SHP77 (cell line): ENCODE results near the gene FUT3.
A peak's percentile ranks its signal among the peaks of the same experiment; 100 is the strongest.
"Not testable (repeated sequence)": the region's sequence is repeated elsewhere in the genome, so short reads cannot be mapped to it uniquely, and the experiment has no call there.

ENCODE experiments used
- DNase-seq, 2 experiments: peaks; one replicate each; lab custom pipeline; 2025; lab: John Stamatoyannopoulos, UW

FUT3 gene

DNA sequence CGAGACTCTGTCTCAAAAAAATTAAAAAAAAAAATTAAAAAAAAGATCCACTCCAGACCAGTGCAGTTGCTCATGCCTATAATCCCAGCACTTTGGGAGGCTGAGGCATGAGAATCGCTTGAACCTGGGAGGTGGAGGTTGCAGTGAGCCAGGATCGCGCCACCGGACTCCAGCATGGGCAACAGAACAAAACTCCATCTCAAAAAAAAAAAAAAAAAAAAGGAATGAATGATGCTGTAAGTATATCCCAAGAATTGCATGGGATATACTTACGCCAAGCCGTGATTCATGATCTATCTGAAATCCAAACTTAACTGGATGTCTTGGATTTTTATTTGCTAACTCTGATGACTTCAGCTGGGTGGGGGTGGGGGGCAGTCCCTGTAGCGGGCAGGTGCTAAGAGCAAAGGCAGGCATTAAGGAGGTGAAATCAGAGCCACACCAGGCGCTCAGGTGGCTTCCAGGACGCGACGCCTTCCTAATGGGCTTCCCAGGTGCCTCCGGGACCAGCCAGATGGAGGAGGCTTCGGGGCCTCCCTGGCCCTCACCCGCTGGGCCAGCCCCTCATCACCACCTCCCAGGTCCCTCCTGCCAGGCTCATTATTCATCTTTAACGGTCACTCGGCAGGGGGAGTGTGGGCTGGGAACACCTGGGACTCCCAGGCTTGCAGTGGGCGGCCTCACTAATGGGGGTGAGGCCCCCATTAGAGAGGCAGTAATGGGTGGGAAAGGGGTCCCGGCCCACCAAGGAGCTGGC, 30.5 kb upstream of the FUT3 start:
- DNase-seq, result peak; percentile 50 to 67

DNA sequence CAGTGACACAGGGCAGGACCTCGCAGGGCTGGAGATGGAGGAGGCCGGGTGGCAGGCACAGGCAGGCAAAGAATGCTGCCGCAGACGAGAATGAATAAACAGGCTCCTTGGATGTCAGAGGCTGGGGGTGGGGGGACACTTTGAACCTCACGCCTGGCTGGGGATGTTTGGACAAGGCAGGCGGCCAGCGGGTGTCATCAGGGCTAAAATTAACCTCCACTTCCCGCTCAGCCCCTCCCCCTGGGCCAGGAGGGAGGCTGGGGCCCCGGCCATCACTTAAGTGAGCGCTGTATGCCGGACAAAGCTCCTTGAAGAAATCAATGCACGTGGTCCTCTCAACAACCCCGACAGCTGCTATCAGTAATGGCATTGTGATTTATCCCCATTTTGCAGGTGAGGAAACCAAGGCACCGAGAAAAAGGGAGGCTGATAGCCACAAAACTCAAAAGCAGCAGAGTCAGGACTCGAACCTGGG, 29.4 kb upstream of the FUT3 start:
- peak; percentile 64 to 83 for DNase-seq

DNA sequence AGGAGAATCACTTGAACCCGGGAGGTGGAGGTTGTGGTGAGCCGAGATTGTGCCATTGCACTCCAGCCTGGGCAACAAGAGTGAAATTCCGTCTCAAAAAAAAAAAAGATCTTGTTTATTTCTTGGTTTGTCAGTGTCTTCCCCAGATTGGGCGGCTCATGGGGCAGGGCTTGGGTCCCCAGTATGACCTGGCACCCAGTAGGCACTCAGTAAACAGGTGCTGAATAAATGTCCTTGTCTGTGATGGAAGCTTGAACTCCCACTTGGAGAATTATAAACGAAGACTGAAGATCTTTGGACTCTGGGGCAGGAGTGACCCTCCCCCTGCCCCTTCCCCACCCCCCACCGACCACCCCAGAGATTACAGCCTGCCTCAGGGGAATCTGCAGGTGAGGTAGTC, 28.9 kb upstream of the FUT3 start:
- DNase-seq, result no peak

DNA sequence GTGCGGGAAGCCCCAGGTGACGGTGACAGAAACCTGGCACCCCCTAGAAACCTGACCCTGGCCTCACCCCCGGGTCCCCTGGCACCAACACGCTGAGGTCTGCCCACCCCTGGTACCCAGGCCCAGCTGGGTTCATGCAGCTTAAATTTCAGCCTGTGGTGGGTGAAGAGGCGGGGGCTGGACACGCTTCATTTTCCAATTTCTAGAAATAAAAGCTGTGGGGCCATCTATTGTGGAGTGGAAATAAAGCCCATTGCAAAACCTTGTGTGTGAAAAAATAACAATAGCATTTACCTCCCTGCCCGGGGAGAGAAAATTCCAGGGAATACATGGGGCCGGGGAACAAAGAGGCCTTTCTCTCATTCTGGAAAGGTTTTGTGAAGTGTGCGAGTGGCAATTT, 26.6 kb upstream of the FUT3 start:
- no peak for DNase-seq

DNA sequence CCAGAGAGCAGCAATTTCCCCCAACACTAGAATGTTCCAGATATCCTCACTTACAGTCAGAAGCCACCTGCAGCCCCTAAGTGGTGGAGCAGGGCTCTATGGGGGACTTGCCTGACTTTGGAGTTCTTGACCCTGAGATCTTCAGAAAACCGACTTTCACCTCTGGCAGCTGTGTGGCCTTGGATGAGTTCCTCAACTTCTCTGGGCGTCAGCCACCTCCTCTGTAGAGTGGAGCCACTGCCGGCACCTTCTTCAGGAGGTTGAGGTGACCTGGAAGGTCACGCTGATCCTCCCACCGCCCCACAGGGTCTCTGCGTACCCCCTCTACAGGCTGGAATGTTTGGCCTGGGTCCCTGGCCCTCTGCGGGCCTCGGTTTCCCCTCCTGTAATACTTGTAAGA, 26.2 kb upstream of the FUT3 start:
- no peak for DNase-seq

DNA sequence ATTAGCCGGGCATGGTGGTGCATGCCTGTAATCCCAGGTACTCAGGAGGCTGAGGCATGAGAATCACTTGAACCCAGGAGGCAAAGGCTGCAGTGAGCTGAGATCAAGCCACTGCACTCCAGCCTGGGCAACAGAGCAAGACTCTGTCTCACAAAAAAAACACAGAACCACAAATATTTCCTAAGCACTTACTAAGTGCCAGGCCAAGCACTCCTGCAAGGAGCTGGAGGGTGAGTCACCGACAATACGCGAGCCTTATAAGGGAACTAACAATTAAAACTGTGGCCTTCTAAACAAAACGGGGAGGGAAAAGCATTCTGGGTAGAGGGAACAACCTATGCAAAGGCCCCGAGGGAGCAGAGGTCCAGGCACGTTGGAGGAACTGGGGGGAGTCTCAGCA, 23.2 kb upstream of the FUT3 start:
- DNase-seq, result not testable (repeated sequence)

DNA sequence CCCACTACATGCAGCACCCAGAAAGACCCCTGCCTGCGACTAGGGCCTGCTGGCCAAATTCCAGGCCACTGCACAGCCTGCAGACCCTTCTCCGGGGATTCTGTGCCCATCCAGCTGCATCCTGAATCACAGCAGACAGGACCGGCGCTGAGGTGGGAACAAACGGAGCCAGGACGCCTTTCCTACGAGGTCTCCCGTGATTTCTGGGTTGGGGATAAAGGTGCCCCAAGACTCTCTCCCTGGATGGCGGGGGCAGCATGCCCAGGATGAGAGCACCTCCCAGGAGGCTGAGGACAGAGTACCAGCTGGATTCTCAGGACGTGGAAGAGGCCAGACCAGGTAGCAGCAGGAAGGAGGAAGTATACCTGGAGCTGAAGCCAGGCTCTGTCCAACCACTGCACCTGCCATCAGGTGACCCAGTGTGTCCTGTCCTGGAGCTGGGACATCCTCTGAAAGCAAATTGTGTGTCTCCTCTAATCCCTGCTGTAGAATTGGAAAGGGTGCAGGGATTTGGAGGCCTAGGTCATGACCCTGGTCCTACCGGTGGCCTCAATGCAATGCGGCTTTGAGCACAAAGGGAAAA, 22.5 kb upstream of the FUT3 start:
- DNase-seq, result no peak

DNA sequence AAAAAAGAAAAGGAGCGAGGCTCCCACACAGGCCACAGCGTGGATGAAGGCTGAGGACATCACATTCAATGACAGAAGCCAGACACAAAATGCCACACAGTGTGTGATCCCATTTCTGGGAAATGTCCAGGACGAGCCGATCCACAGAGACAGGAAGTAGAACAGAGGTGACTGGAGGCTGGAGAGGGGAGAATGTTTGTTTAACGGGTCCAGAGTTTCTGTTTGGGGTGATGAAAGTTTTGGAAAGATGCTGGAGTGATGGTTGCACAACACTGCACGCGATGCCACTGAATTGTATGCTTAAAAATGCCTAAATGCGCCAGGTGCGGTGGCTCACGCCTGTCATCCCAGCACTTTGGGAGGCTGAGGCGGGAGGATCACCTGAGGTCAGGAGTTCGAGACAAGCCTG, 19.7 kb upstream of the FUT3 start:
- DNase-seq, result no peak

DNA sequence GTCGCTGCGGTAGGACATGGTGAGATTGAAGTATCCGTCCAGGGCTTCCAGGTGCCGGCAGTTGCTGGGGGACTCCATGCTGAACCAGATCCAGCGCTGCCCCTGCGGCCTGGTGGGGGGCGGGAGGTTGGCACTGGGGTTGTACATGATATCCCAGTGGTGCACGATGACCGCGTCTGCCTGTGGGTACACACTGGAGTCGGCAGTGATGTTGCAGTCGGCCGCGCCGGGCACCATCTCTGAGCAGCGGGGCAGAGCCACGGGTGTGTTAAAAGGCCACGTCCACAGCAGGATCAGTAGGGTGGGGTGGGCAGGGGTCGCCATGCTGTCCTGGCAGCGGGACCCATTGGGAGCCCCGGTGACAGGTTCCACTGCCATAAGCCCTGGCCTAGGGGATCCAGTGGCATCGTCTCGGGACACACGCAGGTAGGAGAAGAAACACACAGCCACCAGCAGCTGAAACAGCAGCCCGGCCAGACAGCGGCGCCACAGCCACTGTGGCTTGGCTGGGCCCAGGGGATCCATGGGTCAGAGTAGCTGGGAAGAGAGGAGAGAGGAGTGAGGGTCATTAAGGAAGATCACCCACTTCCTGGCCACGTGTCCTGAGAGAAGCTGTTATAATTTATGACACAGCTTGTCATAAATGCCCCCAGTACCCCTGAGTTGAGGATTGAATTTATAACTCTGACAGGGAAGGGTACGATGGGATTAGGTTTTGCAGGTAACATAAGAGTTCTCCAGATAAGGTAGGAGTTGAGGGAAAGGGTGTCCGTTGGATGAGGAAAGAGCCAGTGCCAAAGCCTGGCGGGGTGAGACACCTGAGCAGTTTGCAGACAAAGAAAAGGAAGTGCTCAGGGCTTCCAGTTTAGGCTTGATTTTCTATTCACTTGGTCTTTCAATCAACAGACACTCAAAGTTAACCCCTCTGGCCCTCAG, 16.2 kb upstream of the FUT3 start:
- no peak for DNase-seq

DNA sequence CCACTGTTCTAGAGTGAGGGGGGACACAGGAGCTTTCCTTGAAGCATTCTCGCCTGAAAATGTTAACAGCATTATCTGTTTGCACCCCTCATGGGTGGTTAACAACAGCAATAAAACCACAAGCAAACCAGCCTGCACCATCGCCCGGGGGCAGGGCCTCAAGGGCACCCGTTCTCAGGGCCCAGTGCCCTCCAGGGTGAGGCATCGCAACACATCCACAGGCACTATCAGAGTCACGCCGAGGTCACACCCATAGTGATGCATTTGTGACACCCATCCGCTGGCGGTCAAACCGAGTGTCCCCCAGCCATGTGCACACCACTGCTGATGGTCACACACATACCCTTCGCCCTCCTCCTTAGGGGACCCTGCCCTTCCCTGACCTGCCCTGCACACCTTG, 14.5 kb upstream of the FUT3 start:
- no peak for DNase-seq

DNA sequence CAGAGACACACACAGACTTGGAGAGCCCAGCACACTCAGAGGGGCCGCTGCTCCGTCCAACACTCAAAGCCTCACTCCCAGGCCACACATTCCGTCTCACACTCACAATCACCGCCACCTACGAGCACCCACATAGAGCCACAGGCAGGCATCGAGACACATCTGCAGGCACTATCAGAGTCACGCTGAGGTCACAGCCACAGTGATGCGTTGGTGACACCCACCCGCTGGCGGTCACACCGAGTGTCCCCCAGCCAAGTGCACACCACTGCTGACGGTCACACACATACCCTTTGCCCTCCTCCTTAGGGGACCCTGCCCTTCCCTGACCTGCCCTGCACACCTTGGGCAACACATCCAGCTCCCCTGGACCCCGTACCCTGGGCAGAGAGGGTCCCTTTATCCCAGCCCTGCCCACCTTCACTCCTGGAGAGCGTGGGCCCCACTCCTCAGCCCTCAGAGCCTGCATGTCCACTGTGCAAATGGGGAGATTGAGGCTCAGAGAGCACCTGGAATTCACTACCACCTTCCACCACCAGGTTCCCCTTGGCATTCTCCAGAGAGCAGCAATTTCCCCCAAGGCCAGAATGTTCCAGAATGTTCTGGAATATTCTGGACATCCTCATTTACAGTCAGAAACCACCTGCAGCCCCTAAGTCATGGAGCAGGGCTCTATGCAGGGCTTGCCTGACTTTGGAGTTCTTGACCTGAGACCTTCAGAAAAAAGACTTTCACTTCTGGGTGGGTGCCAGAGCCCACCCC, 13.7 kb upstream of the FUT3 start:
- DNase-seq, result no peak

DNA sequence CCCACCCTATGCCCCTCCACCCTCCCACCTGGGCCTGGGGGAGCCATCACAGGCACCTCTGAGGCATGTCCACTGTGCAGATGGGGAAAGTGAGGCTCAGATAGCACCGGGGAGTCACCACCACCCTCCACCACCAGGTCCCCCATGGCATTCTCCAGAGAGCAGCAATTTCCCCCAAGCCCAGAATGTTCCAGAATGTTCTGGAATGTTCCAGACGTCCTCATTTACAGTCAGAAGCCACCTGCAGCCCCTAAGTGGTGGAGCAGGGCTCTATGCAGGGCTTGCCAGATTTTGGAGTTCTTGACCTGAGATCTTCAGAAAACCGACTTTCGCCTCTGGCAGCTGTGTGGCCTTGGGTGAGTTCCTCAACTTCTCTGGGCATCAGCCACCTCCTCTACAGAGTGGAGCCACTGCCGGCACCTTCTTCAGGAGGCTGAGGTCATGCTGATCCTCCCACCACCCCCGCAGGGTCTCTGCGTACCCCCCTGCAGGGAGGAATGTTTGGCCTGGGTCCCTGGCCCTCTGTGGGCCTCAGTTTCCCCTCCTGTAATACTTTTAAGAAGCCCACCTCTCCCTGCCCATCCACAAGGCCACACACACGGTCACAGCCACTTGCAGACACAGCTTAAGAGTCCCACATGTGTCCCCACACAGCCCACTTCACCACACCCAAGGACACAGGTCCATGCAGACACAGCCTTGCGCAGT, 12.9 kb upstream of the FUT3 start:
- DNase-seq, result no peak

DNA sequence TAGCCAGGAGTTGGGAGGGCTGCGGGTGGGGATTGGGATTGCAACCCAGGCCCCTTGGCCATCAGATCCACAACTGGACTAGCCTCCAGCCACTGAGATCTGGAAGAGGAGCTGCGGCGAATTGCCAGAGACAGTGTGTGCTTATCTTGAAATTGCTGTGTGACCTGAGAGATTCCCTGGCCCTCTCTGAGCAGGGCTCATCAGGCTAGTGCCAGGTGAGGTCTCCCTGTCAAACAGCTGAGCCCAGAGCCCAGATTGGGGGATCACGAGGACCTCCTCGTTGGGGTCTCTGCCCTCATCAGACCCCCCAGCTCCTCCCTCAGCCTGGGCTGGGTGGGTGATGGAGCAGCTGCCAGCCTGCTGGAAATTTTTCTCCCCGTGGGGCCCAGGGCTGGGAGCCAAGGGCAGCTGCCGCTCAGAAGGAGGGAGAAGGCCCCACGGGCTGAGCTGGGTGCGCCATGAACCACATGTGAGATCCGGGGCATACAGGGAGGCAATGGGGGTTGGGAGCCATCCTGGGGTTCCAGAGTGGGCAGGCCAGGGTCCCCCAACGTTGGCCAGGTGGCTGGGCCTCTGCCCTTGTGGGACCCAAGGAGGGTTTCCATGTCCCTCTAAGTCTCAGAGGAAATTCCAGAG, 11.9 kb upstream of the FUT3 start:
- no peak for DNase-seq

DNA sequence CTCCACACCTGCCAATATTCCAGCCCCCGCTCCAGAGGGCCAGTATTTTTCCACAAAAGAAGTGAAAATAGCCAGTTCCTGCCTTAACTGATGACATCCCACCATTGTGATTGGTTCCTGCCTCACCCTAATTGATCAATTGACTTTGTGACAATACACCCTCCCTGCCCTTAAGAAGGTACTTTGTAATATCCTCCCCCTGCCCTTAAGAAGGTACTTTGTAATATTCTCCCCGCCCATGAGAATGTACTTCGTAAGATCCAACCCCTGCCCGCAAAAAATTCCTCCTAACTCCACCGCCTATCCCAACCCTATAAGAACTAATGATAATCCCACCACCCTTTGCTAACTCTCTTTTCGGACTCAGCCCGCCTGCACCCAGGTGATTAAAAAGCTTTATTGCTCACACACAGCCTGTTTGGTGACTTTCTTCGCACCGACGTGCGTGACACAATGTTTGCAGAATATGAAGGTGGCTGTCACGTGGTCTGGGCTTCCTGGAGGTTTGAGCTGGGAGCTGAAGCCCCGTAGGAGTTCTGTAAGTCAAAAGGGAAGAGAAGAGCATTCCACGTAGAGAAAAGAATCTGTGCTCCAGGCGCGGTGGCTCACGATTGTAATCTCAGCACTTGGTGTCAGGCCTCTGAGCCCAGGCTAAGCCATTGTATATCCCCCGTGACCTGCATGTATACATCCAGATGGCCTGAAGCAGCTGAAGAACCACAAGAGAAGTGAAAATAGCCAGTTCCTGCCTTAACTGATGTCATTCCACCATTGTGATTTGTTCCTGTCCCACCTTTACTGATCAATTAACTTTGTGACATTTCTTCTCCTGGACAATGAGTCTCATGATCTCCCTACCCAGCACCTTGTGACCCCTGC, 6.2 kb upstream of the FUT3 start:
- no peak for DNase-seq

DNA sequence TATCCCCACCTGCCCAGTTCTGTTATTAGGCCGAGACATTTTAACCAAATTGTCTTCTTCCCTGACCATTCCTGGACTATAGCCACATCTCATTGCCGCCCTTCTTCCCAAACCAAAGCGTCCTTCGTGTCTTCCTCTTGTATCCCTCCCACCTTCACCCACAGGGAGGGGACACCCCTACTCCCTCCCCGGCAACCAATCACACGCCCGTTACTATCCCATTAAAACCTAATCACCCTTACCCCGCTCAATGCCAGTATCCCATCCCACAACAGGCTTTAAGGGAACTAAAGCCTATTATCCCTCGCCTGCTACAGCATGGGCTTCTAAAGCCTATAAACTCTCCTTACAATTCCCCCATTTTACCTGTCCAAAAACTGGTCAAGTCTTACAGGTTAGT, 3.9 kb upstream of the FUT3 start:
- not testable (repeated sequence) for DNase-seq

DNA sequence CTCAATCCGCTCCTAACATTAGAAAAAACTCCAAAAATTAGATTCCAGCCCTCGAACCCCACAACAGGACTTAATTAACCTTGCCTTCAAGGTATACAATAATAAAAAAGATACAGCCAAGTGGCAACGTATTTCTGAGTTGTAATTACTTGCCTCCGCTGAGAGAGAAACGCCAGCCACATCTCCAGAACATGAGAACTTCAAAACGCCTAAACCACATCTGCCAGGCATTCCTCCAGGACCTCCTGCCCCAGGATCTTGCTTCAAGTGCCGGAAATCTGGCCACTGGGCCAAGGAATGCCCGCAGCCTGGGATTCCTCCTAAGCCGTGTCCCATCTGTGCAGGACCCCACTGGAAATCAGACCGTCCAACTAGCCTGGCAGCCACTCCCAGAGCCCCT, 2.9 kb upstream of the FUT3 start:
- not testable (repeated sequence) for DNase-seq

DNA sequence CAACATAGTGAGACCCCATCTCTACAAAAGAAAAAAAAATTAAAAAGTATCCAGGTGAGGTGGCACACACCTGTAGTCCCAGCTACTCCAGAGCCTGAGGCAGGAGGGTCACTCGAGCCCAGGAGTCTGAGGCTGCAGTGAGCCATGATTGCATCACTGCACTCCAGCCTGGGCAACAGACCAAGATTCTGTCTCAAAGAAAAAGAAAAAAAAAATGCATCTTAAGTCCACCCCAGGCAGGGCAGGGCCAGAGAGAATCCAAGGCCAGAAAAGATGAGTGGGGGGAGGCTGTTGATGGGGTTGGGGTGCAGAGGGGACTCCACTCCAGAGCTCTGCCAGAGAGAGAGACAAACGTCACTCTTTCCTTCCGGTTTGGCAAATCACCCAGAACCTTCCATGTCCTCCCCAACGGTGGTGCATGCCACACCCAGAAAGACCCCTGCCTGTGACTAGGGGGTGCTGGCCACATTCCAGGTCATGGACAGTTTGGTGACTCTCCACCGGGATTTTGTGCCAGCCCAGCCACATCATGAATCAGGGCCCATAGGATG, 431 bp downstream of the FUT3 start:
- DNase-seq, result no peak

DNA sequence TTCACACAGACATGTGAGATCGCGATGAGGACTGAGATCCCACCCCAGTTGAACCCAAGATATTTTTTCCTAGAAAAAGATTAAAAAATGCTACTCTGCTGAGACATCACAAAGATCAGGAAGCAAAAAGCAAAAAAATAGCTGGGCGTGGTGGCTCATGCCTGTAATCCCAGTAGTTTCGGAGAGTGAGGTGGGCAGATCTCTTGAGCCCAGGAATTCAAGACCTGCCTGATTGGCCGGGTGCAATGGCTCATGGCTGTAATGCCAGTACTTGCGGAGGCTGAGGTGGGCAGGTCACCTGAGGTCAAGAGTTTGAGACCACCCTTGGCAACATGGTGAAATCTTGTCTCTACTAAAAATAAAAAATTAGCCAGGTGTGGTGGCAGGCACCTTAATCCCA, 1.1 kb downstream of the FUT3 start:
- no peak for DNase-seq

DNA sequence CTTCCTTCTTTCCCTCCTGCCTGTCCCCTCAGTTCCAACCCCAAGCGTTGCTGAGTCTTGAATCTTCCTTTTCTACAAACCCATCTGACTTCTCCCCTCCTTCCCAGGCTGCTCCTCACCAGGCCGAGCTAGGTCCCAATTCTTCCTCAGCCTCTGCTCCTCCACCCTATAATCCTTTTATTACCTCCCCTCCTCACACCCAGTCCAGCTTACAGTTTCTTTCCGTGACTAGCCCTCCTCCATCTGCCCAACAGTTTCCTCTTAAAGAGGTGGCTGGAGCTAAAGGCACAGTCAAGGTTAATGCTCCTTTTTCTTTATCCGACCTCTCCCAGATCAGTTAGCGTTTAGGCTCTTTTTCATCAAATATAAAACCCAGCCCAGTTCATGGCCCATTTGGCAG, 2.6 kb downstream of the FUT3 start:
- DNase-seq, result not testable (repeated sequence)

DNA sequence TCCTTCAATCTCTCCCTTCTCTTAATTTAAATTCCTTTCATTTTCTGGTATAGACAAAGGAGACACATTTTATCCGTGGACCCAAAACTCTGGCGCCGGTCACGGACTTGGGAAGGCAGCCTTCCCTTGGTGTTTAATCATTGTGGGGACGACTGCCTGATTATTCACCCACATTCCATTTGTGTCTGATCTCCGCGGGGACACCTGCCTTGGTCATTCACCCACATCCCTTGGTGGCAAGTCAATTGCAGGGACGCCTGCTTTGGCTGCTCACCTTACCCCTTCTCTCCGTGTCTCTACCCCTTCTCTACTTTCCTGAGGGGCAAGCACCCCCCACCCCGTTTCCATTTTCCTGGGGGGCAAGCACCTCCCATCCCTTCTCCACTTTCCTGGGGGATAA, 3.4 kb downstream of the FUT3 start:
- not testable (repeated sequence) for DNase-seq
